Measurements from ENCODE around the gene ADAMTS2.

The ADAMTS2 gene

DNA sequence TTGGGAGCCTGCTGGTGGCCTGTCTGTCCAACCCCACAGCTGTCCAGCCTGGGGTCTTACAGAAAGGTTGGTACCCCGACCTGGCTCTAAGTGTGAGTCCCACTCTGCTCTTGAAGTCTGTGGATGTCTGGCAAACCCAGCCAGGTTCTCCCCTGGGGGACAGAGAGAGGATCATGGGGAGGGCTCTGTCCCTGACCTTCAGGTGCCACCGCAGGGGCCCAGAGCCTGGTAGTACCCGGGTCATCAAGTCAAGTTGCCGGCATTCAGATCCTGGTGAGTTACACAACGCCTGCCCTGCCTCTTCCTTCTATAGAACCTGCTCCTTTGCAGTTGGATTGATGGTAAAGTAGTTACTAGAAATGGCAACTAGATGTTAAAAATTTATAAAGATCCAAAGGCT is 66.7 kb downstream of the ADAMTS2 start:
- DNase-seq (ENCODE audit: low read depth, low spot score) = no peak

DNA sequence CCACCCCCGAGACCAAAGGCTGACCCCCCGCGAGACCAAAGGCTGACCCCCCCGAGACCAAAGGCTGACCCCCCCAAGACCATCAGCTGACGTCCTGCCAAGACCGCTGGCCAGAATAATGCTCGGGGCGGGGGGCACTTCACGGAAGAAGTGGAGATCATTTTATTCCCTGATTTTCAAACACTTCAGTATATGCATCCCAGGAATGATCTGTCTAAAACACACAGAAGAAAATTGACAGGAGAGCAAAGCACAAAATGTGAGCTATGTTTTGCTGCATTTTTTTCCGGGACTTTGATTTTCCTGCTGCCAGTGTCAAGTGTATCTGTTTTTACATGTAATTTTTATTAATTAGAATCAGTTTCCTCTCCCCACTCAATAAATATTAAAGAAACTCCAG is 67.1 kb downstream of the ADAMTS2 start:
- DNase-seq (ENCODE audit: low read depth, low spot score) = no peak

DNA sequence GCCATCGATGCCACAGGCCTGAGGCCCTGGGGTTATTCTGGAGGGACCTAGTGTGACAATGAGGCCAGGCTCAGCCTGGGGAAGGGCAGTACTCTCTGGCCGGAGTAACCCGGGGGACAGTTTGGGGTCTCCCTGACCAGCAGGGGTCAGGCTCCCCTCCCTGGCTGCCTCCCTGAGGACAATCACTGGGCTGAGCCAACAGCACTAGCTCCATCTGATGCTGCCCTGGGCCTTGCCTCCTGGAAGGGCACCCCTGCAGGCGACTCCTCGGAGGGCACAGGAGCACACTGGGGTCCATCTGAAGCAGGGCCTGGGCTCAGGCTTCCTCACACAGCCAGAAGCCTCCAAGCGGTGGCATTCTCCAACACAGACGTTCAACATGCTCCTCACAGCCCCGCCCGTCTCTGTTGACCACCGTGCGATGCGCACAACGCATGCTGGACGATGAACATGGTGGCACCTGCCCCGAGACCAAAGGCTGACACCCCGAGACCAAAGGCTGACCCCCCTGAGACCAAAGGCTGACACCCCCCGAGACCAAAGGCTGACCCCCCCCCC is 68.3 kb downstream of the ADAMTS2 start:
- no peak for DNase-seq (ENCODE audit: low read depth, low spot score)

DNA sequence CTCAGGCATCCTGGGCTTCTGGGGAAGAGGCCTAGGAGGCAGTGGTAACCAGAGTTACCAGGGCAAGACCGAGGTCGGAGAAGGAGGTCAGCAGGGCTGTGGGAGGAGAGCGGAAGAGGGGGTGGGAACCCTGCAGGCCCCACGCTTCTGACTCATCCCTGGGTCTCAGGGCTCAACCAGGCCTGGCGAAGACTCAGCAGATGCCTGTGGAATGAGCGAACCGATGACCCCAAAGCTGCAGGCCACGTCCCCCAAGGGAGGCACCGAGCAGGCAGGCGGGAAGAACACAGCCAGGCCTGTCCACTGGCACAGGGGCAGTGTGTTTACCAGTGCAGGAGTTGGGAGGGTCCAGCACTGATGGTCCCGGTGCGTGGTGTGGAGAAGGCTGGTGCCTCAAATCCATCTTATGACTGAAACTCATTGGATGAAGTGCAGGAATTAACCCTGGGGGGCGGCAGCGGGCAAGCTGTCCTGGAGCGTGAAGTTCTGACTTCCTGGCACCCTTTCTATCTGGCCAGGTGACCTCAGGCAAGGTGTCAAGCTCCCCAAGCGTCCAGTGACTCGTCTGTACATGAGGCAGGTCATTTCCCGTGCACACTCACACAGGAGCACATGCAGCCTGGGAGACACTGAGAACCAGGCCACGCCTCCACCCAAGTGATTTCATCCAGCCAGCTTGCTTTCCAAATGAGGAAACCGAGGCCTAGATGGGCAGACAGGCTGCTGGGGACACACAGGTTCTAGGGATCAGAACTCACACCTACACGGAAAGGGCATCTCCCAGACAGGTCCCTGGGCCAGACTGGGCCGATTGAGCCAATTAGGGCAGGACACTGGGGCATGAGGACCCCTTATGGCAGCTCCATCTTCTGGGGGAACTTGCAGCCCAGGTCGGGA is 69.1 kb downstream of the ADAMTS2 start:
- DNase-seq (ENCODE audit: low read depth, low spot score) = peak; percentile 89

DNA sequence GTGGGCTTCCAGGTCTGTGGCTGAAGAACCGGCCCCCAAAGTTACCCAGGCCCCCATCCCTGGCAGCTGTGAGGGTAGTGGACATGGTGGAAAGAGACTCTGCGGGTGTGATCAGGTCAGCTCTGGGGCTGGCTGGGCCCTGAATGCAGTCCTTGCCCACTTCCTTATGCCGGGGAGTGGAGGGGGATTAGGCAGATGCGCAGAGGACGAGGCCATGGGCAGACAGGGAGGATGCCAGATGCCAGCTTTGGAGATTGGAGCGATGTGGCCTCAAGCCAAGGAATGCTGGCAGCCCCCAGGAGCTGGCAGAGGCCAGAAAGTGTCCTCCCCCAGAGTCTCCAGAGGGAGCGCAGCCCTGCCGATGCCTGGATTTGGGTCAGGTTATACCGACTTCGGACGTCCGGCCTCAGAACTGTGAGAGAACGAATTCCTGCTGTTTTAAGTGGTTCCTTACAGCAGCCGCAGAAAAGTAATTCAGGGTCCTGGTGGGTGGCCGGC is 69.8 kb downstream of the ADAMTS2 start:
- no peak for DNase-seq (ENCODE audit: low read depth, low spot score)

DNA sequence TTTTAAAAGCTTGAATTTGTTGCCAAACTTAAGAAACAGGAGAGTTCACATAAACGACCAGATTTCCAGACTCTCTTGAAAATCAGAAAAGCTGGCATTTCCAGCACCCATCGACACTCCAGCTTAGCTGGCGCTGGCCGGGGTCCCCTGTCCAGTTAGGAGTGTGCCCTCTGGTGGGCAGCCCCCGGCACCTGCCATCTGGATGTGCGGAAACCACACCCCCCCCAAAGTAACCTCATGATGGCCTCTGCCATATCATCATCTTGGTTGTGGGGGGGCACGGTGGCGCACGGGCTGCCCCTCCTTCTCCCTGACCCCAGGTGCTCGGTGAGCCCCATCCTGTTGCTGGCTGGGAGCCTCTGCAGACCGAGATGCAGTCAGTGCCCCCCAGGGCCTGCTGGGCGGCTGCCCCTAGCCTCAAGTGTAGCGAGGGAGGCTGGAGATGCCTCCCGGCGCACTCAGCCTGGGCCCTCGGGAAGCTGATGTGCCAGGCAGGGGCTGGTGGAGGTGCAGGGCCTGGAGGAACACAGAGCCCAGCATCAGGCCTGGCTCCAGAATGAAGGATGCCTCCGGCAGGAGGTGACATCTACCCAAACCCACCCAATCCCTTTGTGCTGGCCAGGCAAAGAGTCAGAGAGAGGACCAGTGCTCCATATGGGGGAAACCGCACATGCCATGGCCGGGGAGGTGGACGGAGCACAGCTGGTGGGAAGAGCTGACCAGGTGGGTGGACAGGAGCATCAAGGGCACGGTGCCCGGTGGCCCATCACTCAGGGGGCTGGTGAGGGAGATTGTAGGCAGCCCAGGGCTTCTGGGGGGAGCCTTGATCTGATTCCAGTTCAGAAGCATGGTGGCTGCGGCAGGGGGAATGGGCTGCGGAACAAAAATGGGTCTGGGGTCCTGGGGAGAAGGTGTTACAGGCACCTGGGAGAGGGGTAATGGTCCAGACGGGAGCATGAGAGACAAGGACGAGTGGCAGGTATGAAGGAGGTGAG is 70.6 kb downstream of the ADAMTS2 start:
- DNase-seq (ENCODE audit: low read depth, low spot score) = no peak

DNA sequence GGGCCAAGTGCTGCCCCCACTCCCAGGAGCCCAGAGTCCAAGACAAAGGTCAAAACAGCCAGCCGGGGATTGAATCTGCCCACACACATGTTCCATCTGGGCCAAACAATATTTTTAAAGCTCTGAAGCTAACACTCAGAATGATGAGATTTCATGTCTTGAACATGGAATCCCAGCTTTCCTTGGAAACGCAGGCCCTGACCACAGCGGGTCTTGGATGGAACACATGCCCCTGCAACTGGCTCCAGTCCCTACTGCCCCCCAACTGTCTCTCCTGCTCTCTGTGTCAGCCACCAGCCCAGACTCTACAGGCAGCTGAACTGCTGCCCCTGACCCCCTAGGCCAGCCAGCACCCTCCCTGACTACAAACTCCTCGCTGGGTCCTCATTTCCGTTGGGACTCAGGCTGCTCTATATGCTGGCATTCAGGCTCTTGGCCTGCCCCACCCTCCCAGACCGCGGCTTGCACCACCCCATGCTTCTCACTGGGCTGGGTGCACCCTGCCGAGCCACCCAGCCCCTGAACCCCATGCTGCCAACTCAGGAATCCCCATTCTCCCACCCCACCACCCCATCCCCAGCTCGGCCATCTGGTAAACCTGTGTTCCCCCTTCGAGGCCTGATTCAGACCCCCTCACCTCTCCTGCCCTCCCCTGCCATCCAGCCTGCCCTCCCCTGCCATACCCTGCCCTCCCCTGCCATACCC is 71.7 kb downstream of the ADAMTS2 start:
- DNase-seq (ENCODE audit: low read depth, low spot score) = no peak

DNA sequence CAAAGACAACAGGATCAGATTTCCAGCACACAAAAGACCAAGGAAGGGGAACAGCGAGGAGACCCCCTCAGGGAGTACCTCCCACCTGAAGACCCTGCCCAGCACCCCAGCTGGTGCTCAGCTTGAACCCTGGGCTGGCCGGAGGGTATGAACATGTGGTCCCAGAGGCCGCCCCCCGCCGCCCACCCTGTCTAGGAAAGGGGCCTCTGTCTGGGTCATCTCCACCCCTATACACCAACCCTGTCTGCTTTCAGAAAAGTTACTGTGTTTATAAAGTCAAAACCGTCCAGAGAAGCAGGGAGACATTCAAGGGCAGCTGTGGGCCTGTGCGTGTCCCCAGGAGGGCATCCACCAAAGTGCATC is 72.2 kb downstream of the ADAMTS2 start:
- DNase-seq (ENCODE audit: low read depth, low spot score) = no peak

DNA sequence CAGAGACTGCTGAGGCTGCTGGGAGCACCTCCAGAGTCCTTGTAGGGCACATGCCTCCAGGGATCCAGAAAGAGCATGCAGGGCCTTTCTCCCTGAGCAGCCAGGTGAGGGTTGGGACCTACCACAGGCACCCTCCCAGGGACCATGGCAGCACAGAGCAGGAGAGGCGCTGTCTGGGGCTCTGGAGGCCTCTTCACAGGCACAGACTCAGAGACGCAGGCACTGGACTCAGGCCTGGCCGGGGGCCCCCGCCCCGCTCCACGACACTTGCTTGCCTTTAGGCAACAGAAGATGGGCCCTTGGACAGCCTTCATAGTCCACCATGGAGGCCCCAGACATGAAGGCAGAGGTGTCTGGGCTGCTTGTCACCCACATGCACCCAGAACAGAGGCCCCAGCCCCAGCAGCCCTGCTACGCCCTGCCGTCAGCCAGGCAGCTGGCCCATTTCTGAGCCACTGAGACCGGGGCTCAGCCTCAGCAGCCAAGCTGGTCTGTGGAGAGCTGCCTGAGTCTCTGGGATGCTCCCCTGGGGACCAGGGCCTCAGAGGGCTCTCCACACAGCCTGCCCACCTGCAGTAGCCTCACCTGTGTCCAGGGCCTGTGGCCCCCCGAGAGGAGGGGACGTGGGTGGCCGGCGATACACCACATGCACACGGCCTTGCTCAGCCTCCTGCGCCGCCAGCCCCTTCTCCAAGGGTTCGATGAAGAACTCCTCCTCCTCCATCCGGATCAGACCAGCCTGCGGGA is 72.8 kb downstream of the ADAMTS2 start:
- DNase-seq (ENCODE audit: low read depth, low spot score) = no peak

DNA sequence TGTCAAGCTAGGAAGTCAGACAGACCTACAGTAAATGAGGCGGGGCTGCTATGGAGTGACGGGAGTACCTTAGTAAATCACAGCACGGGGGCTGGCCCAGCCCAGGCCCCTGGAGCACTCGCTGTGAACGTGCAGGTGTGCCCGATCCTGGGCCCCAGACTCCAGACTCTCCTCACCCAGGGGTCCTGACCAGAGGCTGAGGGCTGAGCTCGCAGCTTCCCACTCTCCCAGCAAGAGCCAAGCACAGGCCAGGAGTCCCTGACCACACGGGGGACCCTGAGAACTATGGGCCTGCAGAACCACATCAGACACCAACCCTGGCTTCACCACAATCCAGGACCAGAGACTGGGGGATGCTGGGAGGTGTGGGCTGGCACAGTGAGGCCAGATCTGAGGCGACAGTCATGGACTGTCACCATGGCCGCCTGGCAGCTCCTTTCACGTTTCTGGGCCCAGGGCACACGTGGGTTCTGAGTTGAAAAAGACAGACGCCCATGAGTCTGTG is 73.4 kb downstream of the ADAMTS2 start:
- no peak for DNase-seq (ENCODE audit: low read depth, low spot score)

DNA sequence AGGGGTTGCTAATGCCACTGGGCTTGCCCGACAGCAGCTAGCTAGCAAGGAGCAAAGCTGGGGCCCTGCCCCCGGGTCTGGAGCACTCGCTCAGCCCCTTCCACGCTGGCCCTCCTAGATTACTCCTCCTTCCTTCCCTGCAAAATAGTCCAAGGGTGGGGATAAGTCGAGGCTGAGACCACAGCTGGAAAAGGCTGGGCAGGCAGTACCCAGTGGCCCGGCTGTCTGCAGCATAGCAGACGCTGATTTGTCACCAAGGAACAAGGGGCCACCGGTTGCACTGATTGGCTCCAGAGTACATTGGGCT is 73.9 kb downstream of the ADAMTS2 start:
- no peak for DNase-seq (ENCODE audit: low read depth, low spot score)

DNA sequence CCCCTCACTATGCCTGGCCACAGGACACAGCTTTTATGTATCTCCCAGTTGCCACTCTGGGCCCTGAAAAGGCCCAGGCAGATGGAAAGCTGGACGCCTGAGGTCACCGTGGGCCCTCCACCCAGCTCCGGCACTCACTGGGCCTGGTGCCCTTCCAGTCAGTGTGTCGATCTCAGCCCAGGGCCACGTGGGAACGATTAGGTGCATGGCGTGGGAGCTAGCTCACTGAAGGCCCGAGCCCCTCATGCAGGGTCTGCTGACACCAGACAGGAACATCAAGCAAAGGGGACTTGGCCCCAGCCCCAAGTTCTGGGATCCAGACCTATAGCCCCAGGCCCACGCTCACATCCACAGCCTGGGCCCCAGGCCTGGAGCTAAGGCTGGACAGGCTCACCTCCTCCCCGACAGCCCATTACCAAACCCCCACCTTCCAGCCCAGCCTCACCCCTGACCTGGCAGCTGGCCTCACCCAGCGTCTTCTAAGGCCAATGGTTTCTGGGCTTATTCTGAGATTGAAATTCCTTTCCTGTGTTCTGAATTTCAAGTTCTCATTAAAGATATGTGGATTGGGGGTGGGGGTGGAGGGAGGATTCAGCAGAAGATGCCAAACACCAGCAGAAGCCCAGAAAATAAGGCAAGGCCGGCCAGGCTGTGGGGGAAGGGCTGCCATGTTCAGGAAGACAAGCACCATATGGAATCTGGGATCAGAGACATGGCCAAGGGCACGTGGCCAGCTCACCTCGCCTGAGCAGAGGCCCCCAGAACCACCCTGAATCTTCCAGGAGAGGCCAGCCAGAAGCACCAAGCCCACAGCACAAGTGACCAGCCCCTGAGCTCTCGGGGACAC is 74.5 kb downstream of the ADAMTS2 start:
- no peak for DNase-seq (ENCODE audit: low read depth, low spot score)

DNA sequence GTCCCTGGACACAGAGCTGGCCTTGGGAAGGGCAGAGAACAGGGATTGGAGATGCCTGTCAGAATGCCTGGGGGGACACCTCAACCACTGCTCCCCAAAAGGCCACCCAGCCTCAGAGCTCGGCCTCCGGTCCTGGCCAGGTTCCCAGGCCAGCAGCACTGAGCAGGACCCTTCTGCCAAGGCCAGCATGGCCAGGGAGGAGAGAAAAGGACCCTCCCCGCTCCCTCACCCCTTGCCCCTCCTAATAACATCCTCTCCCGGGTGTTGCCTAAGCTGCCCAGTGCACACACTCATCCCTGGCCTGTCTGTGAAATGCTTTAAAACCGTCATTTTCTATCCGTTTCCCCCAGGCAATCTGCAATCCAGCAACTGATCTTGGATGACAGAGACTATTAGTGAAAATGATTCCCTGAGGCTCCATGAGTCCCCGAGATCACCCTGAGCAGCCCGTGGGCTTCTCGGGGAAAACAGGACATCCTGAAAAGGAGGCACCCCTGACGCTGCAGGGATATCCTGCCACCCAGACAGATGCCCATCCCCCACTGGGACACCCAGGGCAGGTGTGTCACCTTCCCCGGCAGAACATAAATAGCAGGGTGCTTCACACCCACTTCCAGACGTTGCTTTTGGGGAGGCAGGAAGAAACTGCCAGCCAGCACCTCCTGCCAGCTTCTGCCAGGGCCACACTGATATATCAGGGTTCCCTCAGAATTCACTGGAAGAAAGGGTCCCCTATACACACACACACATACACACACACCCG is 75.3 kb downstream of the ADAMTS2 start:
- DNase-seq (ENCODE audit: low read depth, low spot score) = no peak

DNA sequence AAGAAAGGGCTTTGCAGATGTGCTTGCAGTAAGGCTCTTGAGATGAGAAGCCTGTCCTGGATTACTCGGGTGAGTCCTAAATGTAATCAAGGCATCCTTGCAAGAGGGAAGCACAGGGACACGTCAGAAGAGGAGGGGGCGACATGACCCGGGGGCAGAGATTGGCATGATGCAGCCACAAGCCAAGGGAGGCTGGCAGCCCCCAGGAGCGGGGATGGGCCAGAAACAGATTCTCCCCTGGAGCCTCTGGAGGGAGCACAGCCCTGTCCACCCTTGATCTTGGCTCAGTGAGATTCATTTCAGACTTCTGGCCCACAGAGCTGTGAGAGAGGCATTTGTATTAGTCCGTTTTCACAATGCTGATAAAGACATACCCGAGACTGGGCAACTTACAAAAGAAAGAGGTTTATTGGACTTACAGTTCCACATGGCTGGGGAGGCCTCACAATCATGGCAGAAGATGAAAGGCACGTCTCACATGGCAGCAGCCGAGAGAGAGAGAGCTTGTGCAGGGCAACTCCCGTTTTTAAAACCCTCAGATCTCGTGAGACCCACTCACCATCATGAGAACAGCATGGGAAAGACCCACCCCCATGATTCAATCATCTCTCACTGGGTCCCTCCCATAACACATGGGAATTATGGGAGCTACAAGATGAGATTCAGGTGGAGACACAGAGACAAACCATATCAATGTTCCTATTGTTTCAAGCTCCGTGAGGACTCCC is 76.1 kb downstream of the ADAMTS2 start:
- DNase-seq (ENCODE audit: low read depth, low spot score) = no peak

DNA sequence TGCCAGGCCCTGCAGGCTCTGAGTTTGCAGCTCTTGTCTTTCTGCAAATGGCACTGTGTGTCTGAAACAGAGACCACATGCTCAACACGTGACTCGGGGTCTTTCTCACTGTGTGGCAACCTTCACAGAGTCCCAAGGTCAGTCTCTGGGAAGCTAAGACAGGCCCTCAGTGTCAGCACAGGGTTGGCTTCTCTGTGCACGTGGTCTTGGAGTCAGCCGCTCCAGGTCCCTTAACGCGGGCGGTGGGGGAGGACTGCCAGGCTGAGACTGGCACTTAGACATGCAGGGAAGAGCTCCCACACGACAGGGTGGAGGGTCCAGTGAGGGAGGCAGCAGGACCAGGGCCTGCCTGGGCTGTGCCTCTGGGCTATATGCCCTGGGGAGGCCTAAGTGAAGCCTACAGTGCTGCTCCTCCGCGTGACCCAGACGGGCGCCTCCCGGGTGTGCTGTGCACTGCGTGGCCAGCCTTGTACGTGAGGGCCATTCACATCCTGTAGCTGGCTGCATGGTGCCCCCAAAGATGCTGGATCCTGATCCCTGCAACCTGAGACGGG is 76.8 kb downstream of the ADAMTS2 start:
- no peak for DNase-seq (ENCODE audit: low read depth, low spot score)

DNA sequence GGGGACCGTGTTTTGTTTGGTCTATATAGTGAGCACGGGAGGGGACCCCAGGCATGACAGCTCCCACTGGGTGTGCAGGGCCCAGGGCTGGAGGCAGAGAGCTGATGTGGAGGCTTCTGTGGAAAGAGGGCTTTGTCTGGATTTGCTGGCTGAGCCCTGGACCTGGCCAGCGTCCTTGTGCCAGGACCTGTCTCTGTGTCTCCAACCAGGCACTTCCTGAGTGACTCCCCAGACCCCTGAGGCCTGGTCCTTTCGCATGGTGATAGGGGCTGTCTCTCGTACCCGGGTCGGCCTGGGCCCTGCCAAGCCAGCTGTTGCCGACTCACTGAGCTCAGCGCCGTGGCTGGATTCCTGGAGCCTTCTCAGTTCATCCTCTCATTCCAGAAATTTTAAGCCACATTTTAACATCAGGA is 77.6 kb downstream of the ADAMTS2 start:
- DNase-seq (ENCODE audit: low read depth, low spot score) = no peak

DNA sequence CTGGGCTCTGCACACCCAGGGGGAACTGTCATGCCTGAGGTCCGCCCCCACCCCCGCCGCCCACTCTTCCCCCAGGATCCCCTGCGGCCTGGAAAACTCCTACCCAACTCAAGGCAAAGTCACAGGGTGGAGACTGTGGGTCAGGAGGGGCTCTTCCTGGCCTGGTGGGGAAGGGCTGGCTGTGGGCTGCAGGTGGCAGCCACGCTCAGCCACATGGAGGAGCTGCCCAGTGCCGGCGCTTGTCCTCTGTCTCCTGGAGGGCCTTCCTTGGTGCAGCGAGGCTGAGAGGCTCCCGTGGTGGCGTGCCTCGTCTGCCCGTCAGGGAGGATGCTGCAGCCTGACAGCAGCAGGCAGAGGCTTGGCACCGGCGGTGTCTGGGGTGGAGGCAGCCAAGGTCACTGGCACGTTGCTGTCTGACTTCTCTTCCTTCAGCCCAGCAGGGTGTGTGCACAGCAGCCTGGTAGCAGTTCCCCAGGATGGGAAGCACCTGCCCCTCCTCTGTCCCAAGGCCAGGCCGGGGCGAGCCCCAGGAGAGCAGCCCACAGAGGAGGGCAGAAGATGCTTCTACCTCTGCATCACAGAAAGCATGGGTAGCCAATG is 78.1 kb downstream of the ADAMTS2 start:
- DNase-seq (ENCODE audit: low read depth, low spot score) = no peak

All from smooth muscle cell of the brain vasculature (primary cell).